HG03196 (cell line): Measurements from ENCODE around the gene PDXDC1.
"Not testable (repeated sequence)": the region's sequence is repeated elsewhere in the genome, so short reads cannot be mapped to it uniquely, and the experiment has no call there.

Source experiments
- ATAC-seq: cut with Tn5 transposase; IDR thresholded peaks from one replicate; pipeline ENCODE4 v1.9.1; 2021; ENCODE audit not compliant: unreplicated experiment

PDXDC1 gene

DNA sequence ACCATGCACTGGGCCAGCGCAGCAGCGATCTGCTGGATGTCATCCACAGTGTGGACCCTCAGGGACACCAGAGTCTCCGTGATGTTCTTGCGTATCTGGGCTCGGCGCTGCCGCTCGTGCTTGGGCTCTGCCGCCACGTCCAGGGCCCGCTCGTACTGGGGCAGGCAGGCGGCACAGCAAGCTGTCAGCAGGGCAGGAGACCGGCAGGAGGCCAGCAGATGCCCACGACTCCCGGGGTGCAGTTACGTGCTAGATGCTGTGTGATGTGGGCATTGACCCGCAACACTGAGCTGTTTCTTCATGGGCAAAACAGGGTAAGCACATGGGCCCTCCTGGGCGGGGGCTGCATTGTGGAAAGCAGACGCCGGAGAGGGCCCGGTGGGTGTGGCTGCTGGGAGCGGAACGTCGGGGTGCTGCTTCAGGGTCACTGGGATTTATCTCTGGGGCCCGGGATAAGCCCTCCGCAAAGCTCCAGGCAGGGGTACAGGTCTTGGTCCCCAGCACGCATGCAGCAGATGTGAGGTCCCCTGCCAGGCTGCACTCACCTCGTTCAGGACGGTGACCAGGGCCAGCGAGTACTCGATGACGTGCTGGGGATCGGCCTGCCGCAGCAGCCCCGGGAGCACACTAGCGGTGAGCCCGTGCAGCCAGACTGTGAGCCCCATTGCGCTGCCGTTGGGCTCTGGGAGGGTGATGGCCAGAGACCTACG is 158.0 kb downstream of the PDXDC1 start:
- ATAC-seq: not testable (repeated sequence)

DNA sequence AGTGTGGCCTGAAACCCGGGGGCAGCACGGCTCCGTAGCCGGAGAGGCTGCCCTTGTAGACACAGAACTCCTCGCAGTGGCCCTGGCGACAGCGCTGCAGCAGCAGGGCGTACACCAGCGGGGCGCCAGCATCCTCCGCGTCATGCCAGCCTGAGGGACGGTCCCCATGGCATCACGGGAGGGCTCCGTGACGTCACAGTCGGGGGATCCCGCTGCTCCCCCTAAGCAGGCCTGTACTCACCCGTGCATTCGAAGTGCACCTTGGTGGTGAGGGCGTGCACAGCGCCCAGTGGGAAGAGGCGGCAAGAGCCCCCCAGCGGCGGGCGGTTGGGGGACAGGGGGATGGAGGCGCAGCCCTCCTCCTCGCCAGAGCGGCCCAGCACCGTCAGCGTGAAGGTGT is 158.7 kb downstream of the PDXDC1 start:
- not testable (repeated sequence) for ATAC-seq

DNA sequence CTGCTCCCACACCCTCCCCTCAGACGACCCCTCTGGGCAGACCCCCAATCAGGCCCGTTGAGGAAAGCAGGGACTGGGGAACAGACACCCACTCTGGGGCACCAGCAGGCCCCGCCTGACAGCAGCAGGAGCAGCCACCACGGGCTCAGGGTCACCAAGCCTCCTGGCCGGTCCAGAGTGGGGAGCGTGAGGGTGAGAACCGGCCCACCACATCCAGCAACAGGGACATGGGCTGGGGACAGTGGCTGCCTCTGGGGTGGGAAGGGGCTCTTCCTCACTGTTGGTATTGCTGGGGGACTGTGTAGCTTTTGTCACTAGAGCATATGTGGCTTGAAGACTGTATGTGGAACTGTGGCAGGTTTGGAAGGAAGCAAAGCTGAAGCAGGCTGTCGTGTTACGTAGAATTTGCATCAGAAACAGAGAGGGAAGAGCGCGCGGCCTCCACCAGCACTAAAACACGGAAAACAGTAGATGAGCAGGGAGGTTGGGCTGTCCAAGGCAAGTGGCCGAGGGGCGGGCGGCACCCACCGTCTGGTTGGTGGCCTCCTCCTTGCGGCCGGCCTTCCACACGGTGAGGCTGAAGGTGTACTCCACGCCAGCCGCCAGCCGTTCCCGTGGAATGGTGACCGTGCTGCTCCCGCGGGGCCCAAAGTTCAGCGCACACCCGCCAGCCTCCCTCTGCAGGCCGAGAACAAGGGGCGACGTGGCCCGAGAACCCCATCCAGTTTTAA is 160.1 kb downstream of the PDXDC1 start:
- not testable (repeated sequence) for ATAC-seq

DNA sequence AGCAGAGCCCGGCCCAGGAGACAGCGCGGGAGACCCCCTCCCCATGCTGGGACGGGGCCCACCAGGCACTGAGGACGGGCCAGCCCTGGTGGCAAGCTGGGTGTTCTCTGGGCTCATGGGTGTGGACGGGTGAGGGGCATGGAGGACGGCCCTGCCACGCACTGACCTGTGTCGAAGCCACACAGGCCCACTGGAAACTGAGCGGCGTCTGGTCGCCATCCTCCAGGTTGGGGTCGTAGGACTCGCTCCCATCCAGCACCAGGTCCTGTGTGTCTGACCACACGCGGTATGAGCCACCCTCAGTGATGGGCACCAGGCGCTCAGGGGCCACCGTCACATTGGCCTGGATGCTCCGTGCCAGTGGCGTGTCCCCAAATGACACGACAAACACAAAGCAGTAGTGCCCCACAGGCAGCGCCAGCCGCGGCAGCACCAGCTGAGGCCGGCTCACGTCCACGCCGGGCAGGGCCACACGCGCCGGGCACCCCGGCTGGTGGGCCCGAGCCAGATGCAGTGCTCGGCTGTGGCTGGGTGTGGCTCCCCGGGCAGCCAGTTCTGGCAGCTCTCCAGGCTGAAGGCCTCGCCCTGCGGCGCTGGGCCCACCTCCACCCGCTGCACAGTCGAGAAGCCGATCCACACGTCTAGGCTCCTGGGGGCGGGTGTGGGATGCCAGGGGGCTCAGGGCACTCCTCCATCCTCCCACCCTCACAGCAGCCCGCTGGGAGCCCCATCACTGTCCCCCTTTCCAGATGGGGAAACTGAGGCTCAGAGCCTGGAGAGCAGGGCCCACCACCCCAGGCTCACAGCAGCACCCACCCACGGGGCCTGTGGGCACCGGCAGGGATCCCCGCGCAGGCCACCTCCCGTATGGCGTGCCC is 160.9 kb downstream of the PDXDC1 start:
- ATAC-seq: not testable (repeated sequence)

DNA sequence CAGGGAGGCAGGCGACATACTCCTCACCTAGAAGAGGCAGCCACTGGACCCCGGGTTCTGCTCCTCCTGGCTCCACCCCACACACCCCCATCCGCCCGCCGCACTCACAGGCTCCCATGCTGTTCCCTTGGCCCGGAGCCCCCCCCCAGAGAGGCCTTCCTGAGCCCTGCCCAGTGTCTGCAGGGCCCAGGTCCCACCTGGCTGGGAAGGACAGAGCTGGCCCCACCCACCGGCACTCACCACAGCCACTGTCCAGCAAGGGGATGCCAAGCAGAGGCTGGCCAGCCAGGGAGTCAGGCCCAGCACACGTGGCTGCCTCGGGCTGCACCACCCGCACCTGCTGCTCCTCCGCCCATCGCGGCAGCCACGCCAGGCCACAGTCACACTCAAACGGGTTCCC is 162.7 kb downstream of the PDXDC1 start:
- not testable (repeated sequence) for ATAC-seq

DNA sequence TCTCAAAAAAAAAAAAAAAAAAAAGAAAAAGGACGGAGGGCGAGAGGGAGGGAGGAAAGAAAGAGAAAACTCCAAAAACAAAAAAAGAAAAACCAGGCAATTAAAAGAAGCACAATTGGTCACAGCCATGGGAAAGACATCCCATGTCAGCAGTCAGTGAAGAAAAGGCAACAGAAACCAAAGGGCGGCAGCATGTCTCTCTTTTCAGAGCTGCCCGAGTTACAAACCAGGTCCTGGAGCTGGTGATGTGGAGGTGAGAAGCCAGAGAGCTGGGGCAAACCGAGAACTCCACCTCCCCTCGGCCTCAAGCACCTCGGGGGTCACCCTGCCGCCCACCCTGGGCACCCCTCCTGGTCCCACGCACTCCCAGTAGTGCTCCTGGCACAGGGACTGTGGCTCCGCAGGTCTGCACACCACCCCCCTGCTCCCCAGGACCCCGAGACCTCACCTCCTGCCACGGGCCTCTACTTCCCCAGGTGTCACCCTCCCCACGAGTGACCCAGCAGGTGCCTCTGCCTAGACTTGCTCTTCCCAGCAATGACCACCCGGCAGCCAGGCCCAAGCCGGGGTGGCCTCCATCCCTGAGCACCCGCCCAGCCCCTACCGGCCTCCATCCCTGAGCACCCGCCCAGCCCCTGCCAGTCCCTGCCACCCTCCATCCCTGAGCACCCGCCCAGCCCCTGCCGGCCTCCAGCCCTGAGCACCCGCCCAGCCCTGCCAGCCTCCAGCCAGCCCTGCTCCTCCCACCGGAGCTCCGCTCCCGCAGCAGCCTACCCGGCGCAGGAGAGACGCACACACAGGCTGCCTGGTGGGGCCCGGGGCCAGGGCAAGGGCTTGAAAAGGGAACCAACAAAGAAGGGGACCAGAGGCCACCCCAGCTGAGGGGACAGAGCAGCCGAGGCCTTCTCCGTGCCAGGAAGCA is 165.9 kb downstream of the PDXDC1 start:
- ATAC-seq: not testable (repeated sequence)

DNA sequence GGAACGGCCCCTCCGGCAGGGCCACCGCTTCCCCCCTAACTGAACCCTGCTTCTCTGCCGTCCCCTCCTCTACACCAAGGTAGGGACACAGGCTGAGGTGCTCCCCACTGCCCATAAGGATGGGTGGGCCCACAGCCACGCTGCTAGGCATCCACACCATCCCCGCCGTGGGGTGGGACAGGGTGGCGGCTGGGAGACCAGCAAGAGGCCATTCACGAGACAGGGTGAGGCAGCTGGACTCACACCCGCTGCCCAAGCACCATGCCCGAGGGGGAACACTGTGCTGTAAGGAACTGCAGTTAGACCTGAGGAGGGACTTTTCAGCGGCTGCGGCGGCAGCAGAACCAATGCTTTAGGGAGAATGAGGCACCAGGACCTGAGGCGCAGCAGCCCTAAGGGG is 166.8 kb downstream of the PDXDC1 start:
- ATAC-seq: no peak

DNA sequence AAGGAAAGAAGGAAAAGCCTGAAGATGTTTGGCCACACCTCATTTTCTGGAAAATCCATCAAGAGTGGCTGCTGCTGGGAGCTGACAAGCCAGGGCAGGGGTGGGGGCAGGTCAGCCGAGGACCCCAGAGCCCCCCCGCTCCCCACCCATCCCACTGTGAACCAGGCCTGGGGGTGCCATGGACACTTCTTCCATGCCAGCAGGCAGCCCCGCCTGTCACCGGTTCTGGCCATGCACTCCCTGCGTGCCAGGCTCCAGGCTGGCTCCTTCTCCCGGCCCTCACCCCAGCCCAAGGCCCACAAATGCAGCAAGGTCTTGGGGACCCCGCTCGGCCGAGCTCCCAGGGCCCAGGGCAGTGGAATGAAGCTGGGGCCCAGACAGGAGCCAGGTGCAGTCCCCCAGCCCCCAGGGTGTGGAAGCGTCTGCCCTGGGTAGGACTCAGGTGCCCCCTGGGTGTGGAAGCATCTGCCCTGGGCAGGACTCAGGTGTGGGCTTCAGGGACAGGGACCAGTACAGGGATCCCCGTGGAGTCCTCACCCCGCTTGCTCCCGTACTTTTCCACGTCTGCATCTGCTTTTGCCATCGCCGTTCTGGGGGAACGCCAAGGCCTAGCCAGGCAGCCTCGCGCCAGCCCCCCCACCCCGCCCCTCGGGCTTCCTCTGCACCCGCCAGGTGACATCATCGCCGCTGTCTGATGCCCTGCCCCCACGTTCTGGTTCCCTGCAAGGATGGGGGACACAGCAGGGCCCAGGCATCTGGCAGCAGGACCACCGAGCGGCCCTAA is 167.5 kb downstream of the PDXDC1 start:
- not testable (repeated sequence) for ATAC-seq

DNA sequence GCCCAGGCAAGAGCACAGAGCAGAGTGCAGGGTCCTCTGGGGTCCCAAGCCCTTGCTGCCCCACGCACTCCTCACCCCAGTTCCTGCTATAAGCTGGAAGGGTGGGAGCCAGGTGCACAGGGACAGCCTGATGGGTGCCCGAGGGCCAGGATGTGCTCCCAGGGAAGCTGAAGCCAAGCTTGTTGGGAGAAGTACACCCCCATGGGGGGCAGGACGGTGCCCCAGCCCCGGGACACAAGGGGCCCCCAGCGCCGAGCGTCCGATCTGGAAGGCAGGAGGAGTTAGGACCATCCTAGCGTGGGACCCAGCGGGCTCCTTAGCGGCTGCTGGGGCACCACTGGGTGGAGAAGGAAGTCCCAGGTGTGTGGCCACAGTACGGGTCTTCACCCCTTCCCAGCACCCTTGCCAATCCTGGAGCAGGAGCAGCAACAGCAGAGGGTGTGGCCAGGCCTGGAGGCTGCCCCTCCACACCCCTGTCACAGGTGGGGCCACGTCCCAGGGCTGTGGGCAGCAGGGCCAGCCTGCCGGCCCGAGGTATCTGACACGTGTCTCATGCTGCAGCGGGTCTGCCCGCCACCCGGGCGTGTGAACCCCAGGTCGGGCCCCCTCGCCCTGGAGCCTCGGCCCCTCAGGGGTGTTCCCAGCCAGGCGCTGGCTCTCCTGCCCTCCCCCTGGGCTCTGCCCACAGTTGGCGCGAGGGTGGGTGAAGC is 168.2 kb downstream of the PDXDC1 start:
- ATAC-seq: not testable (repeated sequence)

DNA sequence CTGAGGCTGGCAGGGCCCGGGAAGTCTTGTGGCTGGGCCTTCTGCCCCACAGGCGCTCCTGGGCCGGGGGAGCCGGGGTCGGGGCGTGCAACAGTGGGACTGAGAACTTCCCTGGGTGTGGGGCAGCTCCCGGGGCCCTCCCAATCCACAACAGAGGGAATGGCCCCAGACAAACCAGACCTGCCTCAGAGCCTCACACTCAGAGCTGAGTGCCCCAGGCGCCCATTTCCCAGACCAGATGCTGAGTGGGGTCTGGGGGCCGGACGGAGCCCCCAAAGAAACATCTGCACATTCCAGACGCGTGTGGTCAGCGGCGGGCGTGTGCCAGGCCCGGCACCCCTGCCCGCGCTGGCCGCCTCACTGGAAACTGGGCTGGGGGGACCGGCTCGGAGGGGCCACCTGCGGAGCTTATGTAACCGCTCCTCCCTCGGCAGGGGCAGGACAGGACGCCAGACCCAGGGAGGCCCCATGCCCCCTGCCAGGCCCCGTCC is 168.8 kb downstream of the PDXDC1 start:
- not testable (repeated sequence) for ATAC-seq

DNA sequence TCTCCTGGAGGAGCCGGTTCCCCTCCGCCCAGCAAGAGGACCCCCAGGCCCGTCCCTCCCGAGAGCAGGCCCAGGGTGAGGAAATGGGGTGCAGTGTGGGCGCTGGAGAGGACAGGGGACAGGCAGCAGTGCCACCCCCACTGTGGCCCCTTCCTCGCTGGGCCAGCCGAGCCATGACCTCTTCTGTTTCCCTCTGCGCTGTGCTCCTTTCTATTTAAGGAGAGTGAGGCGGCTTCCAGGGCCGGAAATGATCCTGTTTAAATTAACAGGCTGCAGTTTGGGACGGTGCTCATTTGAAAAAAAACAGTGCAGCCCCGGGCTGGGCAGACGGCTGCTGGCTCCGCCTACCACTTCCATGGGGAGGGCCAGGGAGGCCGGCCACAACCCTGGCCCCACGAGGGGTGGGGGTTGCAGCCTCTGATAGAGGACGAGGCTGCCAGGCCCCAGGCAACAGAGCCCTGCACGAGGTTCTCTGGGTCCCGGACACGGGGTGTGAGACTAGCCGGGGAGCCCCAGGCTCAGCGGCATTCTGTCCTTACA is 169.3 kb downstream of the PDXDC1 start:
- not testable (repeated sequence) for ATAC-seq

DNA sequence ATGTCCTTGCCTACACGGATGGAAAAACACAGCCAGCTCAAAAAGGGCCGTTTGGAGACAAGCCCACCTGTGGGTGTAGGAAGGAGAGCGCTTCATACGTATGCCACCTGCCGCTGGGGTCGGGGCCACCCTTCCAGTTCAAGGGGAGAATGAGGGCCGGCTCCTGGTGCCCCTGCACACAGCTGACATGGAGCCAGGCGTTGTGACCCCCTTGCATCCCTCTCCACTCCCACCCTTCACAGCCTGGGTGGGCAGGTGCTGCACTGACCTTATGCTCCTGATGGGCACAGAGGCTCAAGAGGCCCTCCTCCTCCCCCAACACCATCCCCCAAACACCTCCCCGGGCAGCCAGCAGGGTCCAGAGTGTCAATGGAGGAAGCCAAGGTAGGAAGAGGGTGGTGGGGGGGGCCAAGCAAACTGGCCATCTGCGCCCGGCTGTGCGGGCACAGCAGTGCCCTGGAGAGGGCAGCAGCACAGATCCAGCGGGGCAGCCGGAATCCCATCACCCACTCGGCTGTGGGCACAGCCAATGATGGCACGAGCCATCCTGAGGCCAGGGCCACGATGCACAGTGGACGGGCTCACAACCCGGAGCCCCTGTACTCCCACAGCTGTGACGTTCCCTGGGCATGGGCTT is 170.1 kb downstream of the PDXDC1 start:
- not testable (repeated sequence) for ATAC-seq

DNA sequence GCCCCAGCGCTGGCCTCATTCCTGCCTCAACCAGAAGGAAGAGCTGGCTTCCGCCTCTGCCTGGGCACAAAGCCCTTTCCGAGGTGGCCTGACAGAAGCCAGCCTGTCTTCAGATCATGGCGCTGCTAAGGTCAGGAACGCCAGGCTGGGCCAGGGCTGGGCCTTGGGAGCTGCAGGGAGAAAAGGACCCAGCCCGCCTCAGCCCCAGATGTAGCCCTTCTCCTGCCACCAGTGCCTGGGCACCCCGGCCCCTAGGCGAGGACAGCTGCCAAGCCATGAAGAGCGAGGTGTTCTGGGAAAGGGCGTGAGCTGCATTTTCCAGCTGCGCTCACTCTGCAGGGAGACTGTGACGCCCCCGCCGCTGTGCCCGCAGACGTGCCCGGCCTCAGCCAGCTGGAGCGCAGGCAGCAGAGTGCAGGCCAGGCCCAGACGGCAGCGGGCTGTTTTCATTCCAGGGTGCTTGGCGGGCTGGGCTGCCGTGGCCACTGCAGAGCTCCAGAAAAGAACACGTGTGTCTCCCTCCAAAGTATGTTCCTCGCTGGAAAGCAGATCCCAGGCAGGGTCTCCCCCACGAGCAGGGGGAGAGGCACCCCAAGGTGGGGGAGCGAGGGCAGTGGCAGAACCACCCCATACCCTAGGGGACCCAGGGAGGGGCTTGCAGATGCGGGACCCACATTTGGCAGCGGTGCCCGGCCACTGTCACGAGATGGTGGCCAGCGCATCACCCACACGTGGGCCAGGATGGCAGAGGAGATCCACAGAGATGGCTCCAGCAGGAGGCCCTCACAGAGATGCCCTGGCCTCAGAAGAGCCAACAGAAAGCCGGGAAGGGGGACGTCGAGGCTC is 170.8 kb downstream of the PDXDC1 start:
- ATAC-seq: not testable (repeated sequence)

DNA sequence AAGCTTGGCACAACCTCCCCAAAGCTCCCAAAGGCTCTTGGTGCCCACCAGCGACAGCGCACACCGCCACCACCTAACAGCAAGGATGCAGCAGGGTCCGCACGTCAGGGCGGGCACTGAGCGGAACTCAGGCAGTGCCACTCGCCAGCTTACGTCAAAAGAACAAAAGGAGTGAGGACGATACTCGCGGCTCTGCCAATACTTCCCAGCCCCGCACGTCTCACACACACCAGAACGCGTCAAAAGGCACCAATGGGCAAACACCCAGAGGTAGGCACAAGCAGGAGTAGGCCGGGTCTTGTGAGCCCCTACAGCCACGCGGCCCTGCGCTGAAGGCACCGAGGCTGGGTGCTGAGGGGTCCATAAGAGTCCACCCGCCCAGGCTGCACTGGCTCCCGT is 171.4 kb downstream of the PDXDC1 start:
- ATAC-seq: not testable (repeated sequence)

DNA sequence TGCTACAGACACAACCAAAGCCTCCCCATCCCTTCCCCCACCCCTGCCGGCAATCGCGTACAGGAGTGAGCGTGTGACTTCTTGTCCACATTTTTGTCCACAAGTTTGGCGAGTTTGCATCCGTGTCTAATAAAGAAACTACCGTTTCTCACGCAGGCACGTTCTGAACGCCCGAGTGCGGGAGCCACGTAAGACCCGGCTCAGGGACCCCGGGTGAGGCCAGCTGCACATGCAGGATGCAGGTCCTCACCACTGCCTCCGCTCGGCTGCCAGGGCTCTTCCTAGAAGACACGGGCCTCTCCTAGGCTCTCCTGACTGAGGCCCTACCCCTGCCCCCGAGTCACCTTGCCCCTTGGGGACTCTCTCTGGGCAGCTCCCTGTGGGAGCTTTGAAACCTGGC is 174.0 kb downstream of the PDXDC1 start:
- not testable (repeated sequence) for ATAC-seq

DNA sequence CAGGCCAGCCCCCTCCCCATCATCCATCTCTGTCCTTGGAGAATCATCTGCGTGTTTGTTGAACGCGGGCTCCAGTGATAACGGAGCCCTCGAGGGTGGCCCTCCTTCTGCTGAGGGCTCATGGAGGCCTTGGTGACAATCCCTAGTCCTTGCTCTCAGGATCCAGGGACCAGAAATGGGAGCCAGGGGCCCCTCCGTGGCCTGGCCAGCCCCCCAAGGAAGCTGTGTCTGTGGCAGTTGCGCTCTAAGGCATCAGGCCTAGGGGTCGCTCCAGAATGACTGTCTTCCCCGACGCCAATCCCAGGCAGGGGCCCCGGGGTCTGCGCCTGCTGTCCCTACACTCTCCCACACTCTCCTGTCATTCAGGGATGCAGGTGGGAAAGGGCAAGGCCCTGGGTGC is 174.4 kb downstream of the PDXDC1 start:
- not testable (repeated sequence) for ATAC-seq

DNA sequence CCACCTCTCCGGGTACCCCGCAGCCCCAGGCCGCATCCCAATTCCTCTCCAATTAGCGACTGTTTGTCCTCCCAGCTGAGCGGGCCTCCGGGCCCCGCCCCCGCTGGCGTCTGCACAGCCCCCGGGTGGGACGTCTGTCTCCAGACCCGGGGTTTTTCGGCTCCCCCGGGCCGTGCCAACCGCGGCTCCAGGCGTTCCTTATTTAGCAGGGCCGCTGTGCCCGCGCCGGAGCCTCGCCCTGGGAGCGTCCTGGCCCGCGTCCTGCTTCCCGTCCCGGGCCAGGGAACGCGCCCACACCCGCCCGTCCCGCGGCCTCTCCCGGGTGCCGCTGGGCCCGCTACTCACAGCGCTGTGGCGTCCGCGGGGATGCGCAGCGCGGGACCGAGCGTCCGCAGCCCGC is 179.2 kb downstream of the PDXDC1 start:
- not testable (repeated sequence) for ATAC-seq
